ENCODE results near the gene TNRC18. TPM values are rescaled to one million over a fixed set of nuclear protein-coding genes. Genes with fewer than 3 reads are reported as not detected.

Gene TNRC18
- total and polyA plus RNA-seq, 2 donors (not counting 3 experiments of a cell fraction or from before 2014, with no cell fraction given) = 14.8 to 64.6 TPM

DNA sequence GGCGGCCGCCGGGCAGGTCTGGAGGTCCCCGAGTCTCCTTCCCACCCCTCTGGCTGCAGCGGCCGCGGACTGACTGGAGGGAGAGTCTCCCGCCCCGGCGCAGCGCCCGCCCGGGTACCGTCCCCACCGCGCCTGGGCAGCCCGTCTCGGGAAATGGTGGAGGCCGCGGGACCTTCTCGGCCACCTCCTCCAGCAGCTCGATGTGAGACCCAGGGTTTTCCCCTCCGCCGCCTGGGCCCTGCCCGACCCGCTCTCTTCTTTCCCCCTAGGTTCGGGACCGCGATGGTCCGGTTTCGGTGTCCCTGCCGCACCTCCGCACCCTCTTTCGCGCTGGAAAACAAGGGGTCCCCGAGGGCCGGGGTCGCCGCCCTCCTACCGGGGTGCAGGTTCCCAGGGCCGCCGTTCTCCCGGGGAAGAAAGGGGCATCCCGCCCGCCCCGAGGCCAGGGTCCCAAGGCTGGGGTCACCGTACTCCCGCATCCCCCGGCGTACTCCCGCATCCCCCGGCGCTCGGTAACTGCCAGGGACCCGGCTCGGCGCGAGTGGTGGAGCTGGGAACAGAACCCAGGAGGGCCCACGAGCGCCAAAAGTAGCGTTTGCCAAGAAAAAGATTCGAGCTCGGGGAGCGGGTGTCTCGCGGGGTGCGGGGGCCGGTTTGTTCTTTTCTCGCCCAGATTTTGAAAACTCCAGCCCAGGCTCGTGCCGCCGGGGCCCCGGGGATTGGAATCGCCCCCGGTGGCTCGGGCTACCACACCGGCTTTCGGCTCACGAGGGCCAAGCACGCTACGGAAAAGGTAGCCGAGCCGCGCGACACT is 3.4 kb downstream of the TNRC18 start:
- DNase-seq (ENCODE audit: low read depth, low spot score) = no peak
- Histone ChIP-seq H2AFZ (ENCODE audit: low read depth, low read length) (no peak overlapping the region), H3K36me3 (ENCODE audit: control insufficient read depth in 2 of 2, extremely low read depth in 1 of 2, insufficient read depth in 2 of 2, low read length in 2 of 2) (peaks cover 0 to 2% of the 10 kb centered on the region in 2 experiments), H3K9me3 (replicated peaks; ENCODE audit: control insufficient read depth, insufficient read depth, low read length) (no peaks in the 10 kb centered on the region), H3K4me2 (ENCODE audit: insufficient read depth, low read length) (peak overlapping the region; percentile 53), H3K4me1 (ENCODE audit: control insufficient read depth, extremely low read depth, insufficient read depth, low read length) (peaks cover 9% of the 10 kb centered on the region), H3K9me1 (replicated peaks; ENCODE audit: control insufficient read depth, extremely low read depth, insufficient read depth, low read length) (no peaks in the 10 kb centered on the region), H3K27ac (ENCODE audit: insufficient read depth, low read depth, low read length) (peak overlapping the region; percentile 36), H3K79me2 (ENCODE audit: control insufficient read depth, insufficient read depth, low read length) (peaks cover 70% of the 10 kb centered on the region), H3K27me3 (ENCODE audit: control insufficient read depth in 2 of 2, insufficient read depth in 2 of 2, low read length in 2 of 2) (no peaks in the 10 kb centered on the region), H4K20me1 (replicated peaks; ENCODE audit: control insufficient read depth, extremely low read depth, insufficient read depth, low read length) (peaks cover 3% of the 10 kb centered on the region), H3K9ac (replicated peaks; ENCODE audit: extremely low read depth, insufficient read depth, low read length) (peak overlapping the region; percentile 61), H3K4me3 (replicated peaks in 1 of 3; ENCODE audit: insufficient read depth in 1 of 3, low read depth in 1 of 3, low read length in 3 of 3) (peak overlapping the region; percentile 66 to 89 (median 73))
- CTCF ChIA-PET = no interaction called here
- FAIRE-seq = no peak
- POLR2A ChIA-PET = interaction anchor here (0.7 kb wide), 1 partner anchor 11 kb away, joined by 3 read pairs; no protein-coding TSS in a partner anchor
- TF ChIP-seq FOS (IDR thresholded peaks at IDR 0.05; ENCODE audit: borderline replicate concordance, insufficient read depth, low read length) = no peak
- TF ChIP-seq MYC (IDR thresholded peaks at IDR 0.05; ENCODE audit: low read depth, low read length) = no peak
- TF ChIP-seq POLR2AphosphoS5 (IDR thresholded peaks at IDR 0.05; ENCODE audit: insufficient read depth, low read depth, low read length) = no peak
- TF ChIP-seq EZH2 (IDR thresholded peaks at IDR 0.05; ENCODE audit: borderline replicate concordance, low read depth, low read length, severe bottlenecking) = no peak
- TF ChIP-seq MAX (IDR thresholded peaks at IDR 0.05; ENCODE audit: insufficient read depth, insufficient read length) = no peak
- no peak for TF ChIP-seq JUN (IDR thresholded peaks at IDR 0.05; ENCODE audit: borderline replicate concordance, insufficient read depth, insufficient read length, low read depth)
- no peak for TF ChIP-seq POLR2A (IDR thresholded peaks at IDR 0.05; ENCODE audit: low read depth, low read length)
- TF ChIP-seq GATA2 (IDR thresholded peaks at IDR 0.05; ENCODE audit: insufficient read depth, insufficient read length, low read depth, low read length) = no peak
- TF ChIP-seq, protein P1, sequence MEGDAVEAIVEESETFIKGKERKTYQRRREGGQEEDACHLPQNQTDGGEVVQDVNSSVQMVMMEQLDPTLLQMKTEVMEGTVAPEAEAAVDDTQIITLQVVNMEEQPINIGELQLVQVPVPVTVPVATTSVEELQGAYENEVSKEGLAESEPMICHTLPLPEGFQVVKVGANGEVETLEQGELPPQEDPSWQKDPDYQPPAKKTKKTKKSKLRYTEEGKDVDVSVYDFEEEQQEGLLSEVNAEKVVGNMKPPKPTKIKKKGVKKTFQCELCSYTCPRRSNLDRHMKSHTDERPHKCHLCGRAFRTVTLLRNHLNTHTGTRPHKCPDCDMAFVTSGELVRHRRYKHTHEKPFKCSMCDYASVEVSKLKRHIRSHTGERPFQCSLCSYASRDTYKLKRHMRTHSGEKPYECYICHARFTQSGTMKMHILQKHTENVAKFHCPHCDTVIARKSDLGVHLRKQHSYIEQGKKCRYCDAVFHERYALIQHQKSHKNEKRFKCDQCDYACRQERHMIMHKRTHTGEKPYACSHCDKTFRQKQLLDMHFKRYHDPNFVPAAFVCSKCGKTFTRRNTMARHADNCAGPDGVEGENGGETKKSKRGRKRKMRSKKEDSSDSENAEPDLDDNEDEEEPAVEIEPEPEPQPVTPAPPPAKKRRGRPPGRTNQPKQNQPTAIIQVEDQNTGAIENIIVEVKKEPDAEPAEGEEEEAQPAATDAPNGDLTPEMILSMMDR (IDR thresholded peaks at IDR 0.05; ENCODE audit: extremely low read depth in 1 of 2, insufficient read depth in 1 of 2, low read depth in 1 of 2, low read length in 2 of 2) = no peak
- BruUV-seq (replicated peaks) = no TSS peak
- intact Hi-C loops (cut with micrococcal nuclease) (no loop called here), dilution Hi-C loops (cut with MboI; ENCODE audit: extremely low pct_ligation_motif_present, low sequenced_read_pairs) (no loop called here)
